SK-N-MC (cell line): ENCODE data around the gene FRG2.
"Not testable (repeated sequence)": the region's sequence is repeated elsewhere in the genome, so short reads cannot be mapped to it uniquely, and the experiment has no call there.

ENCODE experiments used
- EZH2 ChIP-seq: fragments of 200-600 bp; sonication (generic); IDR thresholded peaks from one replicate; pipeline ENCODE4 v1.6.1; 2017; ENCODE audit warnings: antibody characterized with exemption
- FOXP2 ChIP-seq: optimal IDR thresholded peaks from 2 replicates; pipeline ENCODE3; 2011; ENCODE audit warnings: mild to moderate bottlenecking, moderate library complexity; ENCODE audit not compliant: insufficient read depth; ENCODE audit errors: extremely low read length, control extremely low read depth
- POLR2AphosphoS5 ChIP-seq: IDR thresholded peaks from 2 replicates; pipeline ENCODE4 v1.6.1; 2012; ENCODE audit warnings: mild to moderate bottlenecking, low read depth, low read length, borderline replicate concordance

GRCh38 chr4:189980292-189980691 is 46.8 kb downstream of the FRG2 start:
- not testable (repeated sequence) for TF ChIP-seq EZH2, POLR2AphosphoS5, FOXP2
